ENCODE data around the gene SF3B4. TPM values are rescaled to one million over a fixed set of nuclear protein-coding genes. Genes with fewer than 3 reads are reported as not detected.

SF3B4 gene
- total and polyA plus RNA-seq, 2 of the 4 experiments (the other 2 are of a cell fraction): 6.6 to 64.4 TPM

GRCh38 chr1:149877211-149877946 is 50.2 kb downstream of the SF3B4 start:
- Histone ChIP-seq H3K18ac (ENCODE audit: low read depth, low read length) (no peak overlapping the region), H2BK20ac (ENCODE audit: low read depth, low read length) (no peak overlapping the region), H4K5ac (ENCODE audit: low read depth, low read length) (no peak overlapping the region), H2AK5ac (ENCODE audit: low read depth, low read length) (no peak overlapping the region; the same call in 1 of the 2 replicates), H3K9me1 (ENCODE audit: insufficient read depth, low read length) (peaks cover 4% of the 10 kb centered on the region; the same call in 1 of the 2 replicates), H3K23ac (ENCODE audit: low read depth, low read length) (no peak overlapping the region), H3K4me3 (ENCODE audit: insufficient read depth, low read depth, low read length) (no peak overlapping the region), H3K4ac (ENCODE audit: low read depth, low read length) (no peak overlapping the region), H3K27ac (ENCODE audit: insufficient read depth, low read length) (no peak overlapping the region), H2BK120ac (ENCODE audit: low read depth, low read length) (no peak overlapping the region), H3K4me2 (ENCODE audit: low read depth, low read length) (no peak overlapping the region), H3K79me1 (ENCODE audit: low read depth in 1 of 2, low read length in 2 of 2) (no peaks in the 10 kb centered on the region; a peak in 1 of 4 replicates), H4K8ac (ENCODE audit: low read depth in 2 of 2, low read length in 2 of 2) (no peak overlapping the region), H2AK9ac (replicated peaks; ENCODE audit: low read depth, low read length, poor library complexity) (no peak overlapping the region), H3K14ac (replicated peaks; ENCODE audit: low read depth, low read length) (no peak overlapping the region), H4K20me1 (ENCODE audit: insufficient read depth, low read length) (no peaks in the 10 kb centered on the region), H3K36me3 (ENCODE audit: control insufficient read depth, insufficient read depth, low read length) (no peaks in the 10 kb centered on the region), H3K9me3 (ENCODE audit: control insufficient read depth, insufficient read depth, low read length) (no peaks in the 10 kb centered on the region), H3K56ac (ENCODE audit: extremely low read depth, insufficient read depth, low read length) (no peak overlapping the region), H3K27me3 (ENCODE audit: control insufficient read depth, insufficient read depth, low read length) (no peaks in the 10 kb centered on the region), H2AFZ (replicated peaks; ENCODE audit: low read length, poor library complexity) (no peak overlapping the region), H3K9ac (ENCODE audit: low read depth, low read length) (no peak overlapping the region), H3K4me1 (ENCODE audit: control insufficient read depth, insufficient read depth, low read length) (no peaks in the 10 kb centered on the region), H2BK15ac (ENCODE audit: low read depth, low read length) (no peak overlapping the region), H4K91ac (ENCODE audit: insufficient read depth, low read depth, low read length) (no peak overlapping the region), H2BK5ac (ENCODE audit: low read depth, low read length, poor library complexity, severe bottlenecking) (no peak overlapping the region)
- BruUV-seq (replicated peaks): no TSS peak
- 100% methylated on average over 2 of the region's 7 CpGs; no CpG with 5 or more reads in 1 of the 2 experiments for WGBS, 2 experiments (ENCODE audit: extremely low coverage in 2 of 2, insufficient read length in 1 of 2)
- DNase-seq (no peak), ATAC-seq (ENCODE audit: low read depth) (no peak)
- intact Hi-C loops (cut with micrococcal nuclease) (no loop called here), dilution Hi-C loops (cut with HindIII; ENCODE audit: low sequenced_read_pairs, unreplicated experiment) (no loop called here), in situ Hi-C loops (cut with MboI; ENCODE audit: low sequenced_read_pairs) (no loop called here)
- ChIA-PET CTCF (no interaction called here), POLR2A (ENCODE audit: unreplicated experiment) (no interaction called here)
- TF ChIP-seq, protein P1, sequence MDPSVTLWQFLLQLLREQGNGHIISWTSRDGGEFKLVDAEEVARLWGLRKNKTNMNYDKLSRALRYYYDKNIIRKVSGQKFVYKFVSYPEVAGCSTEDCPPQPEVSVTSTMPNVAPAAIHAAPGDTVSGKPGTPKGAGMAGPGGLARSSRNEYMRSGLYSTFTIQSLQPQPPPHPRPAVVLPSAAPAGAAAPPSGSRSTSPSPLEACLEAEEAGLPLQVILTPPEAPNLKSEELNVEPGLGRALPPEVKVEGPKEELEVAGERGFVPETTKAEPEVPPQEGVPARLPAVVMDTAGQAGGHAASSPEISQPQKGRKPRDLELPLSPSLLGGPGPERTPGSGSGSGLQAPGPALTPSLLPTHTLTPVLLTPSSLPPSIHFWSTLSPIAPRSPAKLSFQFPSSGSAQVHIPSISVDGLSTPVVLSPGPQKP (IDR thresholded peaks at IDR 0.05; ENCODE audit: borderline replicate concordance, low read depth, low read length): no peak
- TF ChIP-seq BHLHE40 (IDR thresholded peaks at IDR 0.05; ENCODE audit: low read depth, low read length): no peak
- no peak for TF ChIP-seq MXI1 (IDR thresholded peaks at IDR 0.05; ENCODE audit: borderline replicate concordance, low read depth, low read length)
- no peak for TF ChIP-seq RCOR1 (IDR thresholded peaks at IDR 0.05; ENCODE audit: insufficient replicate concordance, low read length)
- no peak for TF ChIP-seq SMC3 (IDR thresholded peaks at IDR 0.05; ENCODE audit: low read depth, low read length)
- no peak for TF ChIP-seq MAFK (IDR thresholded peaks at IDR 0.05; ENCODE audit: low read depth, low read length)
- TF ChIP-seq, protein P2, sequence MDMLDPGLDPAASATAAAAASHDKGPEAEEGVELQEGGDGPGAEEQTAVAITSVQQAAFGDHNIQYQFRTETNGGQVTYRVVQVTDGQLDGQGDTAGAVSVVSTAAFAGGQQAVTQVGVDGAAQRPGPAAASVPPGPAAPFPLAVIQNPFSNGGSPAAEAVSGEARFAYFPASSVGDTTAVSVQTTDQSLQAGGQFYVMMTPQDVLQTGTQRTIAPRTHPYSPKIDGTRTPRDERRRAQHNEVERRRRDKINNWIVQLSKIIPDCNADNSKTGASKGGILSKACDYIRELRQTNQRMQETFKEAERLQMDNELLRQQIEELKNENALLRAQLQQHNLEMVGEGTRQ (IDR thresholded peaks at IDR 0.05; ENCODE audit: low read depth, low read length): no peak
- TF ChIP-seq RAD21 (IDR thresholded peaks at IDR 0.05; ENCODE audit: low read length): no peak
- TF ChIP-seq CHD1 (IDR thresholded peaks at IDR 0.05; ENCODE audit: low read depth, low read length): no peak
- TF ChIP-seq RFX5 (IDR thresholded peaks at IDR 0.05; ENCODE audit: low read depth, low read length): no peak
- no peak for TF ChIP-seq POLR2A (IDR thresholded peaks at IDR 0.05; ENCODE audit: low read depth, low read length)
- TF ChIP-seq CEBPB (IDR thresholded peaks at IDR 0.05; ENCODE audit: low read depth, low read length): no peak
- no peak for TF ChIP-seq NFE2L2 (IDR thresholded peaks at IDR 0.05; ENCODE audit: low read depth, low read length)
- TF ChIP-seq, protein P3, sequence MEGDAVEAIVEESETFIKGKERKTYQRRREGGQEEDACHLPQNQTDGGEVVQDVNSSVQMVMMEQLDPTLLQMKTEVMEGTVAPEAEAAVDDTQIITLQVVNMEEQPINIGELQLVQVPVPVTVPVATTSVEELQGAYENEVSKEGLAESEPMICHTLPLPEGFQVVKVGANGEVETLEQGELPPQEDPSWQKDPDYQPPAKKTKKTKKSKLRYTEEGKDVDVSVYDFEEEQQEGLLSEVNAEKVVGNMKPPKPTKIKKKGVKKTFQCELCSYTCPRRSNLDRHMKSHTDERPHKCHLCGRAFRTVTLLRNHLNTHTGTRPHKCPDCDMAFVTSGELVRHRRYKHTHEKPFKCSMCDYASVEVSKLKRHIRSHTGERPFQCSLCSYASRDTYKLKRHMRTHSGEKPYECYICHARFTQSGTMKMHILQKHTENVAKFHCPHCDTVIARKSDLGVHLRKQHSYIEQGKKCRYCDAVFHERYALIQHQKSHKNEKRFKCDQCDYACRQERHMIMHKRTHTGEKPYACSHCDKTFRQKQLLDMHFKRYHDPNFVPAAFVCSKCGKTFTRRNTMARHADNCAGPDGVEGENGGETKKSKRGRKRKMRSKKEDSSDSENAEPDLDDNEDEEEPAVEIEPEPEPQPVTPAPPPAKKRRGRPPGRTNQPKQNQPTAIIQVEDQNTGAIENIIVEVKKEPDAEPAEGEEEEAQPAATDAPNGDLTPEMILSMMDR (conservative IDR thresholded peaks at IDR 0.05; ENCODE audit: low read depth, low read length): no peak
- TF ChIP-seq MAZ (IDR thresholded peaks at IDR 0.05; ENCODE audit: borderline replicate concordance, low read depth, low read length): no peak
- TF ChIP-seq FOS (IDR thresholded peaks at IDR 0.05; ENCODE audit: low read depth, low read length): no peak
